ENCODE measurements around the gene COL18A1.

DNA sequence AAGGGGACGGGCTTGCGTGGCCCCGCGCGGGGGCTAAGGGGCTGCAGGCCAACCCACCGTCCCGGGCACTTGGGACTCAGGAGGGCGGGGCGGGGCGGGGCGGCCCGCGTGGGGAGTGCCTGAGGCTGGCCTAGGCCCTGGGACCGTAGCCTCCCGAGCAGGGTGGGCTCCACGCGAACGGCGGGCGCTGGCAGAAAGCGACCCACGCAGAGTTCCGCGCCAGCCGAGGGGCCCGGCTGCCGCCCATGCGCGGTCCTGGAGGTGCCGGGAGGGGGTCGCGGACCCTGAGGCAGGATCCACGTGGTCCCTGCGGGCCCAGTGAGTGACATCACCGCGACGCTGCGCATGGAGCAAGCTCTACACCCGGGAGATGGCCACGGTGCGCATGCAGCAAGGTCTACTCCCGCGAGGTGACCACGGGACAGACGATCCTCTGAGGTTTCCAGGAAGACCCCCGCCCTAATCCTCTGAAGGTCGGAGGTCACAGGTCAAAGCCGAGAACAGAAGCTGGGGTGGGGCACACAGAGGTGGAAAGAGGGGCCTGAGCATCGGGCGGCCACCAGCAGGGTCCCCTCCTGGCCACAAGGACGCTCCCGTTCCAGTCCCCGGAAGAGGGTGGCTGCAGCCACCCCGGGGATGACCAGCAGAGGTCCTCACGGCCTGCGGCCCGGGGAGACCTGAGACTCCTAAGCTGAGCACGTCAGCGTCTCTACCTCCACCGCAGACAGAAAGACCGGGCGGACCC lies 150.8 kb downstream of the COL18A1 start:
- no peak for TF ChIP-seq TAF1 (conservative IDR thresholded peaks at IDR 0.05)
- TF ChIP-seq, protein P1, sequence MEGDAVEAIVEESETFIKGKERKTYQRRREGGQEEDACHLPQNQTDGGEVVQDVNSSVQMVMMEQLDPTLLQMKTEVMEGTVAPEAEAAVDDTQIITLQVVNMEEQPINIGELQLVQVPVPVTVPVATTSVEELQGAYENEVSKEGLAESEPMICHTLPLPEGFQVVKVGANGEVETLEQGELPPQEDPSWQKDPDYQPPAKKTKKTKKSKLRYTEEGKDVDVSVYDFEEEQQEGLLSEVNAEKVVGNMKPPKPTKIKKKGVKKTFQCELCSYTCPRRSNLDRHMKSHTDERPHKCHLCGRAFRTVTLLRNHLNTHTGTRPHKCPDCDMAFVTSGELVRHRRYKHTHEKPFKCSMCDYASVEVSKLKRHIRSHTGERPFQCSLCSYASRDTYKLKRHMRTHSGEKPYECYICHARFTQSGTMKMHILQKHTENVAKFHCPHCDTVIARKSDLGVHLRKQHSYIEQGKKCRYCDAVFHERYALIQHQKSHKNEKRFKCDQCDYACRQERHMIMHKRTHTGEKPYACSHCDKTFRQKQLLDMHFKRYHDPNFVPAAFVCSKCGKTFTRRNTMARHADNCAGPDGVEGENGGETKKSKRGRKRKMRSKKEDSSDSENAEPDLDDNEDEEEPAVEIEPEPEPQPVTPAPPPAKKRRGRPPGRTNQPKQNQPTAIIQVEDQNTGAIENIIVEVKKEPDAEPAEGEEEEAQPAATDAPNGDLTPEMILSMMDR (IDR thresholded peaks at IDR 0.05; ENCODE audit: low read depth, low read length, missing input control): peak; percentile 73

Data from liver (tissue), 3 donors.